Osteoblast (primary cell): Measurements from ENCODE around the gene ANO5. TPM values are rescaled to one million over a fixed set of nuclear protein-coding genes. Genes with fewer than 3 reads are reported as not detected.

ENCODE experiments used
- DNase-seq: peaks from one replicate; pipeline ENCODE4 v3.0.0; 2011; ENCODE audit warnings: low spot score, mixed read lengths; ENCODE audit not compliant: insufficient read length; ENCODE audit errors: missing footprints
- H2AFZ ChIP-seq: 2 replicates; pipeline ENCODE4 v1.6.0; 2011; ENCODE audit warnings: mild to moderate bottlenecking, low read length
- H3K27ac ChIP-seq: 2 replicates; pipeline ENCODE4 v1.5.1; 2011; ENCODE audit warnings: mild to moderate bottlenecking, low read depth, low read length, moderate library complexity
- H3K27me3 ChIP-seq: 2 replicates; pipeline ENCODE4 v1.6.0; 2012; ENCODE audit warnings: mild to moderate bottlenecking, control low read depth, inconsistent platforms, low read length, moderate library complexity; ENCODE audit not compliant: insufficient read depth
- H3K36me3 ChIP-seq: 2 replicates; pipeline ENCODE4 v1.5.1; 2011; ENCODE audit warnings: mild to moderate bottlenecking, low read length, control low read depth, moderate library complexity; ENCODE audit not compliant: insufficient read depth
- H3K4me1 ChIP-seq: 2 replicates; pipeline ENCODE4 v1.5.1; 2011; ENCODE audit warnings: mild to moderate bottlenecking, low read length, control low read depth, moderate library complexity; ENCODE audit not compliant: insufficient read depth
- H3K4me2 ChIP-seq: 2 replicates; pipeline ENCODE4 v1.6.0; 2011; ENCODE audit warnings: mild to moderate bottlenecking, low read length; ENCODE audit not compliant: insufficient read depth
- H3K4me3 ChIP-seq: fragments of 200-600 bp; sonication (generic); 3 replicates; pipeline ENCODE4 v1.5.1; 2012; ENCODE audit warnings: mild to moderate bottlenecking, low read length, inconsistent platforms; ENCODE audit not compliant: insufficient read depth
- H3K79me2 ChIP-seq: 2 replicates; pipeline ENCODE4 v1.6.0; 2012; ENCODE audit warnings: mild to moderate bottlenecking, low read length, control low read depth, inconsistent platforms; ENCODE audit not compliant: insufficient read depth
- H3K9me3 ChIP-seq: 2 replicates; pipeline ENCODE4 v1.5.1; 2011; ENCODE audit warnings: low read depth, low read length, control low read depth
- H4K20me1 ChIP-seq: 2 replicates; pipeline ENCODE4 v1.6.0; 2012; ENCODE audit warnings: mild to moderate bottlenecking, low read length, control low read depth; ENCODE audit not compliant: insufficient read depth
- total RNA-seq: library from RNA; depleted of rRNA; stranded (reverse); fragments of >200 nt; gene quantifications from 2 replicates; pipeline ENCODE4 v1.2.3, GENCODE V29; 2012
- TF ChIP-seq, protein P1 (sequence below): IDR thresholded peaks from 2 replicates; pipeline ENCODE4 v1.5.1; 2011; ENCODE audit warnings: mild to moderate bottlenecking, low read depth, low read length, moderate library complexity; ENCODE audit errors: extremely low read depth

Gene ANO5
- total RNA-seq, 1 donor, result 1.1 TPM

DNA sequence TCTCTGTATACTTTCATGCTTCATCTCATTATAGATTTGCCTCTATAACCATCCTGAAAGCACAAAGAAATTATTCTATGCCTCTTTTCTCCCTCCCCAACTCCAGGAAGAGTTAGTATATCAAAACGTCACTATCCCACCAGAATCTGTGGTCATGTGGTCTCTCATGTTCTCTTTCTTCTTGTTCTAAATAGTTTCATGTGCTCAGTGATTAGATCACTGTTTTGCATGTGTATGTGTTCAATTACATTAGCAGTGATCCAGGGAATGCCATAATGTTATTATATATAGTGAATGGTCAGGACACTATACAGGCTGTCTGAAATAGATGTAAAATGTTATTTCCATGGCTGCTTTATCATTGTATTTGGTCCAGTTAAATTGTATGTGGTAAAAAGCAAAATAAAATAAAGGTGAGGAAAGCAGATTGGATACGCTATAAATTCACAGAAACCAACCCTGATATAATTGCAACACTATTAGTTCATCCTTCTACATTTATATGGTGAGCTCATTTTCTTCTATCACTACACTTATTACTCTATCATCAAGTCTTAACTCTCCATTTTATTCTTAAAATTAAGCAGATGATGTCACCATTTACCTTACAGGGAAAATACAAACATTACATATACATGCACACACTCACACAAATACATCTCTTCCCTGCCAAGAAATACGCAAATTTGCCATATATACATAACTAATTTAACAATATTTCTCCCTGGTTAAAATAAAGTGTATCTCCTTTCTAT lies 26.9 kb upstream of the ANO5 start:
- Histone ChIP-seq H3K79me2 (no peaks in the 10 kb centered on the region), H3K4me1 (no peaks in the 10 kb centered on the region), H3K4me3 (no peak overlapping the region), H3K27me3 (no peaks in the 10 kb centered on the region), H2AFZ (no peak overlapping the region), H3K36me3 (no peaks in the 10 kb centered on the region), H3K9me3 (no peaks in the 10 kb centered on the region), H3K4me2 (no peak overlapping the region), H4K20me1 (no peaks in the 10 kb centered on the region), H3K27ac (no peak overlapping the region)
- TF ChIP-seq, protein P1, sequence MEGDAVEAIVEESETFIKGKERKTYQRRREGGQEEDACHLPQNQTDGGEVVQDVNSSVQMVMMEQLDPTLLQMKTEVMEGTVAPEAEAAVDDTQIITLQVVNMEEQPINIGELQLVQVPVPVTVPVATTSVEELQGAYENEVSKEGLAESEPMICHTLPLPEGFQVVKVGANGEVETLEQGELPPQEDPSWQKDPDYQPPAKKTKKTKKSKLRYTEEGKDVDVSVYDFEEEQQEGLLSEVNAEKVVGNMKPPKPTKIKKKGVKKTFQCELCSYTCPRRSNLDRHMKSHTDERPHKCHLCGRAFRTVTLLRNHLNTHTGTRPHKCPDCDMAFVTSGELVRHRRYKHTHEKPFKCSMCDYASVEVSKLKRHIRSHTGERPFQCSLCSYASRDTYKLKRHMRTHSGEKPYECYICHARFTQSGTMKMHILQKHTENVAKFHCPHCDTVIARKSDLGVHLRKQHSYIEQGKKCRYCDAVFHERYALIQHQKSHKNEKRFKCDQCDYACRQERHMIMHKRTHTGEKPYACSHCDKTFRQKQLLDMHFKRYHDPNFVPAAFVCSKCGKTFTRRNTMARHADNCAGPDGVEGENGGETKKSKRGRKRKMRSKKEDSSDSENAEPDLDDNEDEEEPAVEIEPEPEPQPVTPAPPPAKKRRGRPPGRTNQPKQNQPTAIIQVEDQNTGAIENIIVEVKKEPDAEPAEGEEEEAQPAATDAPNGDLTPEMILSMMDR, result no peak
- no peak for DNase-seq

DNA sequence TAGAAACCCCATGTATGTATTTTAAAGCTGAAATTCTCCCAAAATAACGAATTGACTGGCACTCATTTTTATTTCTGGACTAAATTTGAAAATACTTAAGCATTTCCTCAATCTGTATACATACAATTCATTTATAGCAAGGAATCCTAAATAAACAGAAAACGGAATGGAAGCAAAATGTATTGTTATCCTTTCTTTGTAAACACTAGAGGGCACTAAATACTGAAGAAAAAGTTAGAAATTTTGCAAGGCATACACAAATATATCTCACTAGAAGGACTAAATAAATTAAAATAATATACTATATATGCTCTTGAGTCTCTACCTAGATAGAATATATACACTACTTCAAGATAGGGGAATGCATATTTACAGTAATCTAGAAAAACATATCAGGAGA lies 23.1 kb upstream of the ANO5 start:
- H2AFZ ChIP-seq, result no peak overlapping the region
- H3K36me3 ChIP-seq, result no peaks in the 10 kb centered on the region
- H3K27me3 ChIP-seq, result no peaks in the 10 kb centered on the region
- H3K79me2 ChIP-seq, result no peaks in the 10 kb centered on the region
- TF ChIP-seq, protein P1, result peak; percentile 31
- no peaks in the 10 kb centered on the region for H3K4me1 ChIP-seq
- H4K20me1 ChIP-seq, result no peaks in the 10 kb centered on the region
- H3K4me2 ChIP-seq, result no peak overlapping the region
- no peak for DNase-seq
- H3K4me3 ChIP-seq, result no peak overlapping the region
- H3K9me3 ChIP-seq, result no peaks in the 10 kb centered on the region
- H3K27ac ChIP-seq, result no peak overlapping the region

DNA sequence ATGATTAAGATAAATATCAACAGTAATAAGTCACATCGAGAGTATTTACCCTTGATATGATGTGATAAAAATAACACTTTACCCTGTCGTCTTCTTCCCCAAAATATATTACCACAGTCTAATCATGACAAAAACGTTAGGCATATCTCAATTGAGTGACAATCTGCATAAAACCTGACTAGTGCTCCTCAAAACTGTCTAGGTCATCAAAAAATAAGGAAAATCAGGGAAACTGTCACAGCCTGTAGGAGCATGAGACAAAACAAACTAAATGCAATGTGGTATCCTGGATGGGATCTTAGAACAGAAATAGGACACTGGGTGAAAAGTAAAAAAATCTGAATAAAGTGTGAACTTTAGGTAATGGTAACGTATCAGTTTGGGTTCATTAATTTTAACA lies 19.4 kb upstream of the ANO5 start:
- no peak overlapping the region for H3K4me2 ChIP-seq
- H3K4me1 ChIP-seq, result no peaks in the 10 kb centered on the region
- no peaks in the 10 kb centered on the region for H3K9me3 ChIP-seq
- no peaks in the 10 kb centered on the region for H3K27me3 ChIP-seq
- DNase-seq, result no peak
- TF ChIP-seq, protein P1, result no peak
- no peaks in the 10 kb centered on the region for H3K36me3 ChIP-seq
- no peak overlapping the region for H3K4me3 ChIP-seq
- H2AFZ ChIP-seq, result no peak overlapping the region
- no peak overlapping the region for H3K27ac ChIP-seq
- H3K79me2 ChIP-seq, result no peaks in the 10 kb centered on the region
- H4K20me1 ChIP-seq, result no peaks in the 10 kb centered on the region

DNA sequence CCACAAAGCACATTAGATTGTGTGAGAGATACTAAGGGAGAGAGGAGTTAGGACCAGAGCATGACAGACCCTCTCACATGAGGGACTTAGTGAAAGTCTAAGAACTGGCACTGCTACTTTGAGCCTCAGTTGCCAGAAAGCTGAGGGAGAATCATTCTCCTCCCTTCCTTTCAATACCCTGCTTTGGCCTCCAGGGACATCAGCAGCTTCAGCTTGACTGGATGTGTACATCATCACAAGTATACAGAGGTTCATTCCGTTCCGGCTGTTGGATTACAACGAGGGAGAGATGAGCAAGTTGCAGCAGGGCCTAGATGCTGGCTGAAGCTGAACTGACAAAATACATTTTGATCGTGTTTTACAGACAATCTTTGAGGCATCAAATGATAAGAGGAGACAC lies 15.7 kb upstream of the ANO5 start:
- Histone ChIP-seq H4K20me1 (no peaks in the 10 kb centered on the region), H3K9me3 (no peaks in the 10 kb centered on the region), H3K4me1 (no peaks in the 10 kb centered on the region), H3K4me2 (no peak overlapping the region), H2AFZ (no peak overlapping the region), H3K27me3 (no peaks in the 10 kb centered on the region), H3K4me3 (no peak overlapping the region), H3K27ac (no peak overlapping the region), H3K36me3 (no peaks in the 10 kb centered on the region), H3K79me2 (no peaks in the 10 kb centered on the region)
- no peak for DNase-seq
- TF ChIP-seq, protein P1, result no peak
